Measurements from ENCODE around the gene ARL4C. TPM values are rescaled to one million over a fixed set of nuclear protein-coding genes. Genes with fewer than 3 reads are reported as not detected.

ARL4C gene
- total RNA-seq, 1 donor from 2014 or later: 17.4 TPM

GRCh38 chr2:234491281-234491680 is 5.6 kb downstream of the ARL4C start:
- H3K9me3 ChIP-seq: no peaks in the 10 kb centered on the region
- no peak overlapping the region for H3K27ac ChIP-seq
- no peaks in the 10 kb centered on the region for H3K27me3 ChIP-seq
- peaks cover 27% of the 10 kb centered on the region for H3K4me1 ChIP-seq
- no peak overlapping the region for H3K4me3 ChIP-seq
- no peak for TF ChIP-seq CTCF (IDR thresholded peaks at IDR 0.05)
- TF ChIP-seq POLR2AphosphoS5 (IDR thresholded peaks at IDR 0.05; ENCODE audit: insufficient read depth in 1 of 2, low read depth in 1 of 2): no peak
- TF ChIP-seq POLR2A (IDR thresholded peaks at IDR 0.05): no peak
- DNase-seq (ENCODE audit: extremely low spot score in 2 of 2): no peak
- intact Hi-C loops (cut with DNase I): loop anchor here (10.0 kb wide), 1 partner anchor 206 kb away; no protein-coding TSS in a partner anchor
- no peaks in the 10 kb centered on the region for H3K36me3 ChIP-seq

DNA sequence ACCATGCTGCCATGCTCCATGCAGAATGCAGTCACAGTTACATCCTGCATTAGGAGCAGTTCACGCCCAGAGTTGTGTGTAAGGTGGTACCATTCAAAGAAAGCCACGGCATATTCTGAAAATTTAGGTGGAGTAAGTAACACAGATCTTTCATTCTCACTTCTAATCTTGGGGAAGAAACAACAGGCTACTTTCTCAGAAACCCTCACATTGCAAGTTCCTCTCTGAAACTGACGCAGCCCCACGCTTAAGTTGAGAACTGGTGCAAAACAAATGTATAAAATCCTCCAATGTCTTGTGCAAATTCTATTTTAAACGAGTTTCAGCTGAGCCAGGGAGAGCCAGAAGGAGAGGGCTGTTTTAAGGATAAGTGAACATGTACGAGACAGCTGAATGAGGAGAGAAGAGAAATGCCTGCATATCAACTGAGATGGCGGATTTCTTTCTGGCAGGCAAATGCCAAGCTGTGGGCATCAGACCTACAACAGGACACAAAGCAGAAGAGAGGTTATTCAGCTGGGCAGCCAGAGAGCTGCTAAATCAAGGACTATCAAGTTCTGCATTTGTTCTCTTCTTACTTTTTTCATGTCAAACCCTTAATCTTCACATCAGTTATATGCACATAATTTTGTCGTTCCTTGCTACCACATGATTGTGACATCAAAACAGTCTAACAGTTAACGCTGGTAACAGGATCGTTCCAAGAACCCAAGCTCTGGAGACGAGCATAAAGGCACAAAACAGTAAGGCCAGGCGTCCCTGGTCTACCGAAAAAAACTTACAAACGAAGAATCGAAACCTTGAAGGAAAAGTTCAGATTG is 6.4 kb downstream of the ARL4C start:
- TF ChIP-seq POLR2A (IDR thresholded peaks at IDR 0.05) (no peak), CTCF (IDR thresholded peaks at IDR 0.05) (no peak), POLR2AphosphoS5 (IDR thresholded peaks at IDR 0.05; ENCODE audit: insufficient read depth in 1 of 2, low read depth in 1 of 2) (no peak)
- intact Hi-C loops (cut with DNase I): loop anchor here (10.0 kb wide), 1 partner anchor 206 kb away; no protein-coding TSS in a partner anchor
- H3K4me1 ChIP-seq: peaks cover 20% of the 10 kb centered on the region

DNA sequence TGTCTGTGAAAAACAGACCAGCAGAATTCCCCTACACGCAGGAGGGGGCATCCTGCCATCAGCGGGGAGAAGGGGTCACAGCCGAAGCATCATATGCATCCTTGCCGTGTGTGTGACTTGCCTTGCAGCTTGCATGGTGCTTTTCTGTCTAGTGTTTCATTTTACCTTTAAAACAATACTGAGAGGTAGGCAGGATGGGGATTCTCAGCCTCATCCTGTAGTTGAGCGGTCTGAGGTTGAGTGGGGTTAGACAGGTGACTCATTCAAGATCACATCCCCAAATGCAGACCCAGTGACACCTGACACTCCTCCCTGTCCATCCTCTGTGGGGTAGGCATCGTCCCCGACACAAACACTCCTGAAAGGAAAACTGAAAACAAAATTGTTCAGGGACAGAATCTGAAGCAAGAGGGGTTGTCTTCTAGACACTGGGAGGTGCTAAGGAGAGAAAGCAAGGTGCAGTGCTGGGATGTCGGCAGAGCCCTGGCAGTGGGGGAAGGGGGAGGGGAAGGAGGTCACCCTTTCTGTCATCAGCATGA is 7.9 kb downstream of the ARL4C start:
- no peak overlapping the region for H3K4me3 ChIP-seq
- H3K4me1 ChIP-seq: peaks cover 8% of the 10 kb centered on the region
- no peaks in the 10 kb centered on the region for H3K9me3 ChIP-seq
- TF ChIP-seq POLR2AphosphoS5 (IDR thresholded peaks at IDR 0.05; ENCODE audit: insufficient read depth in 1 of 2, low read depth in 1 of 2) (no peak), POLR2A (IDR thresholded peaks at IDR 0.05) (no peak), CTCF (IDR thresholded peaks at IDR 0.05) (no peak)
- no peak overlapping the region for H3K27ac ChIP-seq
- intact Hi-C loops (cut with DNase I): no loop called here
- no peaks in the 10 kb centered on the region for H3K36me3 ChIP-seq
- no peaks in the 10 kb centered on the region for H3K27me3 ChIP-seq
- no peak for DNase-seq (ENCODE audit: extremely low spot score in 2 of 2)

More for the DNA sequence above, 6.4 kb downstream of the ARL4C start:
- no peaks in the 10 kb centered on the region for H3K36me3 ChIP-seq
- DNase-seq (ENCODE audit: extremely low spot score in 2 of 2): no peak
- H3K27ac ChIP-seq: no peak overlapping the region
- H3K27me3 ChIP-seq: no peaks in the 10 kb centered on the region
- H3K9me3 ChIP-seq: no peaks in the 10 kb centered on the region
- no peak overlapping the region for H3K4me3 ChIP-seq

DNA sequence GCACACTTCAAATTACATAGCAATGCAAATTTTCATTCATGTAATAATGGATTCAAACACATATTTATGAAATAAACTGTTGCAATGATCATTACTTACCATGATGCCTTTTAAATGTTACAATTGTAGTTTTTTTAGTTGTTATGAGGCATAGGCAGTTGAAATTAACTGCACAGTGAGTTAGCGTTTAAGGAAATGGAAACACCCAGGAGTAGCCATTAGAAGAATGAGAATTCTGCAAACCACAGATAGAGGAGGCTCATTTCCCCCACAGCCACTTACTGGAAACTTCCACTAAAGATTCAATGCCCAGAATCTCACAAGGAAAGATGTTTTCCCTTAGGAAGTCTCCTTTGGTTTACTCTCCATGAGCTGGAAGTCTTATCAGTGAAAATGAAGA is 8.4 kb downstream of the ARL4C start:
- Histone ChIP-seq H3K27me3 (no peaks in the 10 kb centered on the region), H3K36me3 (no peaks in the 10 kb centered on the region), H3K4me3 (no peak overlapping the region), H3K27ac (no peak overlapping the region), H3K9me3 (no peaks in the 10 kb centered on the region), H3K4me1 (peaks cover 6% of the 10 kb centered on the region)
- no peak for DNase-seq (ENCODE audit: extremely low spot score in 2 of 2)
- TF ChIP-seq POLR2A (IDR thresholded peaks at IDR 0.05): no peak
- no peak for TF ChIP-seq POLR2AphosphoS5 (IDR thresholded peaks at IDR 0.05; ENCODE audit: insufficient read depth in 1 of 2, low read depth in 1 of 2)
- no peak for TF ChIP-seq CTCF (IDR thresholded peaks at IDR 0.05)
- intact Hi-C loops (cut with DNase I): no loop called here

GRCh38 chr2:234487356-234487755 is 9.5 kb downstream of the ARL4C start:
- H3K27me3 ChIP-seq: no peaks in the 10 kb centered on the region
- no peaks in the 10 kb centered on the region for H3K36me3 ChIP-seq
- intact Hi-C loops (cut with DNase I): no loop called here
- H3K27ac ChIP-seq: no peak overlapping the region
- no peak for TF ChIP-seq CTCF (IDR thresholded peaks at IDR 0.05)
- no peak for TF ChIP-seq POLR2A (IDR thresholded peaks at IDR 0.05)
- TF ChIP-seq POLR2AphosphoS5 (IDR thresholded peaks at IDR 0.05; ENCODE audit: insufficient read depth in 1 of 2, low read depth in 1 of 2): no peak
- H3K4me3 ChIP-seq: no peak overlapping the region
- no peak for DNase-seq (ENCODE audit: extremely low spot score in 2 of 2)
- no peaks in the 10 kb centered on the region for H3K9me3 ChIP-seq
- no peaks in the 10 kb centered on the region for H3K4me1 ChIP-seq
